ENCODE results near the gene SLC6A17. TPM values are rescaled to one million over a fixed set of nuclear protein-coding genes. Genes with fewer than 3 reads are reported as not detected.

Gene SLC6A17
- total RNA-seq, 5 donors from 2014 or later (not counting 1 experiment from before 2014, with no cell fraction given) = not detected

DNA sequence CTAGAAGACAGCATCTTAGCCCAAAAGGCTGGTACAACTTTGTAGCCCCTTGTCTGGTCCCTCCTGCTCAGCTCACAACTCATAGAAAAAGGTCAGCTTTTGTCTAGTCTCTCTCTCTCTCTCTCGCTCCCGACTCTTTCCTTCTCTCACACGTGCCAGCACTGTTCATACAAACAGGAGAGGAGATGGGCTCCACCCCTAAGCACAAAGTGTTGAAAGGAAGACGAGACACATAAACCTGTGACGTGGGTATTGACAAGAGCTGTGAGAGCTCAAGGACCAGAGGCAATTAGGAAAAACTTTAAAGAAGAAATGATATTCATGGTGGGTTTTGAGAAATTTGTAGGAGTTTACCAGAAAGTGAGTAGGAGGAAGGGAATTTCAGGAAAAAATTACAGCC is 36.3 kb downstream of the SLC6A17 start:
- H3K4me3 Mint-ChIP-seq = no peak overlapping the region
- H3K9me3 Mint-ChIP-seq = no peaks in the 10 kb centered on the region
- no peaks in the 10 kb centered on the region for H3K4me1 ChIP-seq (ENCODE audit: control insufficient read depth in 1 of 2, extremely low read depth in 1 of 2, insufficient read depth in 2 of 2, low read length in 2 of 2)
- POLR2A ChIA-PET = no interaction called here
- H3K9me3 ChIP-seq = no peaks in the 10 kb centered on the region
- H3K36me3 ChIP-seq (ENCODE audit: control insufficient read depth in 2 of 2, extremely low read depth in 1 of 2, insufficient read depth in 1 of 2, low read length in 1 of 2) = no peaks in the 10 kb centered on the region
- no peak for DNase-seq
- 39% methylated on average over 2 of the region's 5 CpGs for WGBS (ENCODE audit: insufficient coverage)
- H3K27me3 ChIP-seq (replicated peaks in 1 of 2; ENCODE audit: control insufficient read depth in 2 of 2, extremely low read depth in 1 of 2, insufficient read depth in 2 of 2, low read length in 1 of 2) = peaks cover 0 to 38% of the 10 kb centered on the region in 2 experiments
- H3K27me3 Mint-ChIP-seq = peaks cover 4 to 11% of the 10 kb centered on the region in 2 donors
- no peak overlapping the region for H3K27ac ChIP-seq (ENCODE audit: low read length)
- H3K4me1 Mint-ChIP-seq = no peaks in the 10 kb centered on the region
- no peak for ATAC-seq (replicated peaks in 1 of 4)
- no peaks in the 10 kb centered on the region for H3K36me3 Mint-ChIP-seq
- H3K4me3 ChIP-seq (ENCODE audit: control insufficient read depth in 1 of 2, extremely low read depth in 1 of 2, low read length in 1 of 2) = no peak overlapping the region
- H3K27ac Mint-ChIP-seq = no peak overlapping the region
- CTCF ChIA-PET = interaction anchor here in 1 of 2 donors (0.6 kb wide), 2 partner anchors 16 to 294 kb away, joined by 3 to 4 read pairs; no protein-coding TSS in a partner anchor

DNA sequence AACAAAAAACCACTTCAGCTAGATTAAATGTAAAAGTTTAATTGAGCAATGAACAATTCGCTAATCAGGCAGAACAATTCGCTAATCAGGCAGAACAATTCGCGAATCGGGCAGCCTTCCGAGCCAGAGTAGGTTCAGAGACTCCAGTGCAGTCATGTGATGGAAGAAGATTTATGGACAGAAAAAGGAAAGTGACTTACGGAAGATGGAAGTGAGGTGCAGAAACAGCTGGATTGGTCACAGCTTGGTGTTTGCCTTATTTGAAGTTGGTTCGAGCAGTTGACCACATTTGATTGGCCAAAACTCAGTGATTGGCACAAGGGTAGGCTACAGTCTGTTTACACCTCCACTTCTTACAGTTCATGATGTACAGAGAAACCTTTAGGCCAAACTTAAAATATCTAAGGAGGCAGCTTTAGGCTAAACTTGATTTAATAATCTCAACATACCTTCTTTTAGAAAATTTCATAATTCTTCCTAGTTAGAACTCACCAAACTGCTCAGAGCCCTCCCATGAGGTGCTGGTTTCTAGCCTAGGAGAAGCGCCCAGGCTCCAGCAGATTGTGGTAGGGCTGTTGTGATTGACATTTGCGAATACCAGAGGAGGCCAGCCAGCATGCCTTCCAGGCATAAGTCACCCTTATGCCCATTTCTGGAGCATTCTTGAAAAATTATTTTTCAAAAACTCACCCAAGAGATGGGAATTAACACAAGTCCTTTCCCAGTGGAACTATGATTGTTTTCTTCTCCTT is 37.0 kb downstream of the SLC6A17 start:
- POLR2A ChIA-PET = no interaction called here
- Histone ChIP-seq H3K36me3 (ENCODE audit: control insufficient read depth in 2 of 2, extremely low read depth in 1 of 2, insufficient read depth in 1 of 2, low read length in 1 of 2) (no peaks in the 10 kb centered on the region), H3K9me3 (no peaks in the 10 kb centered on the region), H3K27ac (ENCODE audit: low read length) (no peak overlapping the region), H3K27me3 (replicated peaks in 1 of 2; ENCODE audit: control insufficient read depth in 2 of 2, extremely low read depth in 1 of 2, insufficient read depth in 2 of 2, low read length in 1 of 2) (peaks cover 0 to 39% of the 10 kb centered on the region in 2 experiments), H3K4me3 (ENCODE audit: control insufficient read depth in 1 of 2, extremely low read depth in 1 of 2, low read length in 1 of 2) (no peak overlapping the region), H3K4me1 (ENCODE audit: control insufficient read depth in 1 of 2, extremely low read depth in 1 of 2, insufficient read depth in 2 of 2, low read length in 2 of 2) (no peaks in the 10 kb centered on the region)
- ATAC-seq (replicated peaks in 1 of 4) (no peak), DNase-seq (no peak)
- WGBS (ENCODE audit: insufficient coverage) = 82% methylated on average over 9 of the region's 10 CpGs
- H3K4me3 Mint-ChIP-seq = no peak overlapping the region
- H3K27ac Mint-ChIP-seq = no peak overlapping the region
- H3K9me3 Mint-ChIP-seq = no peaks in the 10 kb centered on the region
- no peaks in the 10 kb centered on the region for H3K4me1 Mint-ChIP-seq
- CTCF ChIA-PET = no interaction called here
- no peaks in the 10 kb centered on the region for H3K36me3 Mint-ChIP-seq
- peaks cover 4 to 11% of the 10 kb centered on the region in 2 donors for H3K27me3 Mint-ChIP-seq

DNA sequence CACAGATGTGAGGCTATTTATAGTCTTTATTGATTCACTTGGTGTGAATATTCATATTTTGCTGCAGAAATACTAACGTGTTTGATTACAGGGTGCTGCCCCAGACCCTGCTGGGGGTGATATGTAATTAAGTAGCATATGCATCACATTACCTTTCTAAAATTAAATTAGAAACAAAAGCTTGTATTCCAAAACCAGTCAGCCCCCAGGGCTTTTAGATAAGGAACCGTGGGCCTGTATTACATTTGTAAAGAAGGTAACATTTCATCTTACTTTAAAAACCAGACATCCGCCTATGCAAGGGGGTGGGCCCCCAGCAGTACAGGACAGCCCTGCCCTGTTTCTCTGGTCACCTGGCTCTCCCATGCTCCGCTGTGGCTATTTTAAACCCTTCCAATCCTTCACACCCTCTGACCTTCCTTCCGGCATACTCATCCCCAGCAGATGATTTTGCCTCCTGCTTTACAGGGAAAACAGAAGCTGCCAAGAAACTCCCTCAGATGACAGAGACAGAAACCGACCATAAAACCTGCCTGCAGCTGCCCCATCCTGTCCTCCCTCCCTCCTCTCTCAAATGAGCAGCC is 37.8 kb downstream of the SLC6A17 start:
- peaks cover 0 to 43% of the 10 kb centered on the region in 2 experiments for H3K27me3 ChIP-seq (replicated peaks in 1 of 2; ENCODE audit: control insufficient read depth in 2 of 2, extremely low read depth in 1 of 2, insufficient read depth in 2 of 2, low read length in 1 of 2)
- CTCF ChIA-PET = interaction anchor here in 1 of 2 donors (0.6 kb wide), 1 partner anchor 272 kb away, joined by 3 read pairs; no protein-coding TSS in a partner anchor
- Mint-ChIP-seq H3K27me3 (peaks cover 4 to 11% of the 10 kb centered on the region in 2 donors), H3K36me3 (no peaks in the 10 kb centered on the region), H3K4me1 (no peaks in the 10 kb centered on the region), H3K9me3 (no peaks in the 10 kb centered on the region), H3K27ac (no peak overlapping the region), H3K4me3 (no peak overlapping the region)
- ATAC-seq (replicated peaks in 1 of 4) = no peak
- H3K9me3 ChIP-seq = no peaks in the 10 kb centered on the region
- H3K27ac ChIP-seq (ENCODE audit: low read length) = no peak overlapping the region
- no peak overlapping the region for H3K4me3 ChIP-seq (ENCODE audit: control insufficient read depth in 1 of 2, extremely low read depth in 1 of 2, low read length in 1 of 2)
- POLR2A ChIA-PET = no interaction called here
- WGBS (ENCODE audit: insufficient coverage) = 81% methylated on average over 3 of the region's 6 CpGs
- H3K36me3 ChIP-seq (ENCODE audit: control insufficient read depth in 2 of 2, extremely low read depth in 1 of 2, insufficient read depth in 1 of 2, low read length in 1 of 2) = no peaks in the 10 kb centered on the region
- no peak for DNase-seq
- no peaks in the 10 kb centered on the region for H3K4me1 ChIP-seq (ENCODE audit: control insufficient read depth in 1 of 2, extremely low read depth in 1 of 2, insufficient read depth in 2 of 2, low read length in 2 of 2)

DNA sequence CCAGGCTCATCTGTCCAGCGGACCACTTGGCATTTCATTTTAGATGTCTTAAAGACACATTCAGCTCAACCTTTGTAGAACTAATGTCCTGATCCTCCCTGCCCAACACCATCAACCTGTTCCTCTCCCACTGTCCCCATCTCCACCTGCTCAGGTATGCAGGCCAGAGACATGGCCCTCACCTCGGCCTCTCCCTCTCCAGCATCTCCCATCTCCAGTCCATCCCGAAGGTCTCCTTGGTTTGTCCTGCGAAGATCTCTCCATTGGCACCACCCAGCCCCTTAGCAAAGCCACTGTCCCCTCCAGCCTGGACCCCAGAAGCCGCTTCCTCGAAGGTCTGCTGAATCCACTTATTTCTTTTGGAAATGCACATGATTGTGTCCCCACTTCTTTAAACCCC is 38.9 kb downstream of the SLC6A17 start:
- Histone ChIP-seq H3K9me3 (no peaks in the 10 kb centered on the region), H3K27me3 (replicated peaks in 1 of 2; ENCODE audit: control insufficient read depth in 2 of 2, extremely low read depth in 1 of 2, insufficient read depth in 2 of 2, low read length in 1 of 2) (peaks cover 0 to 38% of the 10 kb centered on the region in 2 experiments), H3K36me3 (ENCODE audit: control insufficient read depth in 2 of 2, extremely low read depth in 1 of 2, insufficient read depth in 1 of 2, low read length in 1 of 2) (no peaks in the 10 kb centered on the region), H3K4me3 (ENCODE audit: control insufficient read depth in 1 of 2, extremely low read depth in 1 of 2, low read length in 1 of 2) (no peak overlapping the region), H3K4me1 (ENCODE audit: control insufficient read depth in 1 of 2, extremely low read depth in 1 of 2, insufficient read depth in 2 of 2, low read length in 2 of 2) (no peaks in the 10 kb centered on the region), H3K27ac (ENCODE audit: low read length) (no peak overlapping the region)
- Mint-ChIP-seq H3K36me3 (no peaks in the 10 kb centered on the region), H3K4me3 (no peak overlapping the region), H3K27me3 (peaks cover 4 to 10% of the 10 kb centered on the region in 2 donors), H3K27ac (no peak overlapping the region), H3K4me1 (no peaks in the 10 kb centered on the region), H3K9me3 (no peaks in the 10 kb centered on the region)
- 88% methylated on average over 4 of the region's 6 CpGs for WGBS (ENCODE audit: insufficient coverage)
- no peak for DNase-seq
- ATAC-seq (replicated peaks in 1 of 4) = no peak
- ChIA-PET CTCF (no interaction called here), POLR2A (interaction anchor here in 1 of 2 donors (0.6 kb wide), 1 partner anchor 268 kb away, joined by 3 read pairs; no protein-coding TSS in a partner anchor)

DNA sequence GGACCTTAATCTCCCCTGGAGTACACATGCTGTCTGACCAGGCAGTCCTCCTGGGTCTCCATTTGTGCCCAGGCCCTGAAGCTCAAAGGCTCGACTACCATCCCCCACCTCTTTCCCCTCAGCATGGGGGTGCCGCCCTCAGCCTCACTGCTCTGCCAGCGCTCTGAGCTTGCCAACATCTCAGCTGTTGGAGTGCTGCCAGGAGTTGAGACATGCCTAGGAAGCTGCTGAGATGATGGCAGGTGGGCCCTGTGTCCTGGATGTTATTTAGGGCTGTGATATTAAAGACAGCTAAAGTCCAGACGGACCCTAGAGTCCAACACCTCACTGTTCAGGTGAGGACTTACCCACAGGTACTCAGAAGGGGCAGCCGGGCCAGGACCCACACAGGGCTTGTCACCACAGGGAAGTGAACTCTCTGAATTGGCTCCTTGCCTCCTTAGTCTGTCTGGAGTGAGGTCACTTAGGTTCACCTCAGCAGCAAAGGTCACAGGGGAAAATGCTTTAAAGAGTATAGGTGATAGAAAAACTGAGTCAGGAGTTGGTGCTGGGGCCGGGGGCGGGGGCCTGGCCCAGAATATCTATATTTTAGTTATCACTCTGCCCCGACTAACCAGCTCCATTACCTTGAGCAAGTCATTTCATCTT is 40.1 kb downstream of the SLC6A17 start:
- no peak overlapping the region for H3K27ac ChIP-seq (ENCODE audit: low read length)
- Mint-ChIP-seq H3K36me3 (no peaks in the 10 kb centered on the region), H3K27me3 (peaks cover 0 to 5% of the 10 kb centered on the region in 2 donors), H3K27ac (no peak overlapping the region), H3K4me3 (no peak overlapping the region), H3K4me1 (no peaks in the 10 kb centered on the region), H3K9me3 (no peaks in the 10 kb centered on the region)
- no peaks in the 10 kb centered on the region for H3K4me1 ChIP-seq (ENCODE audit: control insufficient read depth in 1 of 2, extremely low read depth in 1 of 2, insufficient read depth in 2 of 2, low read length in 2 of 2)
- H3K9me3 ChIP-seq = no peaks in the 10 kb centered on the region
- no peak for ATAC-seq (replicated peaks in 1 of 4)
- ChIA-PET POLR2A (no interaction called here), CTCF (interaction anchor here in 1 of 2 donors (1.2 to 1.7 kb wide), 2 partner anchors 239 to 270 kb away, joined by 4 to 7 read pairs; no protein-coding TSS in a partner anchor)
- 70% methylated on average over 3 of the region's 8 CpGs for WGBS (ENCODE audit: insufficient coverage)
- no peak for DNase-seq
- H3K27me3 ChIP-seq (replicated peaks in 1 of 2; ENCODE audit: control insufficient read depth in 2 of 2, extremely low read depth in 1 of 2, insufficient read depth in 2 of 2, low read length in 1 of 2) = peaks cover 0 to 32% of the 10 kb centered on the region in 2 experiments
- no peak overlapping the region for H3K4me3 ChIP-seq (ENCODE audit: control insufficient read depth in 1 of 2, extremely low read depth in 1 of 2, low read length in 1 of 2)
- H3K36me3 ChIP-seq (ENCODE audit: control insufficient read depth in 2 of 2, extremely low read depth in 1 of 2, insufficient read depth in 1 of 2, low read length in 1 of 2) = no peaks in the 10 kb centered on the region

DNA sequence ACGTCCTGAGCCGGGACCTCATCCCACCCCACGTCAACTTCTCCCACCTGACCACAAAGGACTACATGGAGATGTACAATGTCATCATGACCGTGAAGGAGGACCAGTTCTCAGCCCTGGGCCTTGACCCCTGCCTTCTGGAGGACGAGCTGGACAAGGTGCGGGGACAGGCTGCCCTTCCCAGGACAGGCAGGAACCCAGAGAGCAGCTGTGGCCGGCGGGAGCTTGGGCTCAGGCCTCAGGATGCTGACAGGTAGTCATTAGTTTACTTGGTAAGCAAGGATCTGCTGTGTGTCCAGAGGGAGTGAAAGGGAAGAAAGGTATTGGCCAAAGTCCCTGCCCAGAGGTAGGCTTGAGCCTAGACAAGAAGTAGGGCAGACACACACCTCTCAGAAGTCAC is 42.2 kb downstream of the SLC6A17 start:
- Mint-ChIP-seq H3K4me1 (peaks cover 0 to 8% (median 2%) of the 10 kb centered on the region in 3 donors), H3K27ac (no peak overlapping the region), H3K36me3 (no peaks in the 10 kb centered on the region), H3K9me3 (no peaks in the 10 kb centered on the region), H3K27me3 (peaks cover 0 to 5% of the 10 kb centered on the region in 2 donors), H3K4me3 (no peak overlapping the region)
- Histone ChIP-seq H3K27ac (ENCODE audit: low read length) (no peak overlapping the region), H3K4me3 (ENCODE audit: control insufficient read depth in 1 of 2, extremely low read depth in 1 of 2, low read length in 1 of 2) (no peak overlapping the region), H3K27me3 (replicated peaks in 1 of 2; ENCODE audit: control insufficient read depth in 2 of 2, extremely low read depth in 1 of 2, insufficient read depth in 2 of 2, low read length in 1 of 2) (peaks cover 0 to 32% of the 10 kb centered on the region in 2 experiments), H3K4me1 (ENCODE audit: control insufficient read depth in 1 of 2, extremely low read depth in 1 of 2, insufficient read depth in 2 of 2, low read length in 2 of 2) (no peaks in the 10 kb centered on the region), H3K9me3 (no peaks in the 10 kb centered on the region), H3K36me3 (ENCODE audit: control insufficient read depth in 2 of 2, extremely low read depth in 1 of 2, insufficient read depth in 1 of 2, low read length in 1 of 2) (no peaks in the 10 kb centered on the region)
- POLR2A ChIA-PET = no interaction called here
- CTCF ChIA-PET = no interaction called here
- WGBS (ENCODE audit: insufficient coverage) = 82% methylated on average over 7 of the region's 8 CpGs
- DNase-seq (no peak), ATAC-seq (replicated peaks in 1 of 4) (no peak)

All from T-cell (primary cell).